ENCODE measurements around the gene MYH7B.

MYH7B gene

DNA sequence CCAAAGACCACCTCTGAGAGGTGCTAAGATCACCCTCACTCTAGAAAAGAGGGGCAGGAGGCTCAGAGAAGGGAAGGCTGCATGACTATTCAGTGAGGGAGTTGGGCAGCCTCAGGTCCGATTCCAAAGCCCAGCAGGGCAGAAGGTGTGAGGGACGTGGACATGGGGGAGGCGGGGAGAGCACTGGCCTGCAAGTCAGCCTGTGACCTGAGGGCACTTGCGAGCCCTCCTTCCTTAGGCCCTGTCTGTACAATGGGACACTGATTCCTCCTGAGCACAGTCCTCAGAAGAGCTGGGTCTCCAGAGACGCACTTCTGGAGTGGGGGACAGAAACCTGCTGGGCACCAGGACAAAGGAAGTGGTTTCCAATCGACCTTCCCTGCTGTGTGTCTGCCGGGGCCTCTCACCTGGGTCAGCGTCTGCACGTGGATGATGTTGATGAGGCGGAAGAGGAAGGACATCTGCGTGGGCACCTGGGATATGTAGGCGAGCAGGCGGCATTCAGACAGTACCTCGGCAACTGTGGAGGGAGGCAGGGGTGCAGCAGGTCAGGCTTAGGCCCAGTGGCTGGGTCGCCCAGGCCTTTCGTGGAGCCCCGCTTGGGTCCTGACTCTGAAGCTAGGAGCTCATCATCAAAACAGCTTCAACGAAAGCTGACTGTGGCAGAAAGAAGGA is 48.5 kb downstream of the MYH7B start:
- DNase-seq (ENCODE audit: low read depth in 3 of 3, low spot score in 1 of 3): no peak

DNA sequence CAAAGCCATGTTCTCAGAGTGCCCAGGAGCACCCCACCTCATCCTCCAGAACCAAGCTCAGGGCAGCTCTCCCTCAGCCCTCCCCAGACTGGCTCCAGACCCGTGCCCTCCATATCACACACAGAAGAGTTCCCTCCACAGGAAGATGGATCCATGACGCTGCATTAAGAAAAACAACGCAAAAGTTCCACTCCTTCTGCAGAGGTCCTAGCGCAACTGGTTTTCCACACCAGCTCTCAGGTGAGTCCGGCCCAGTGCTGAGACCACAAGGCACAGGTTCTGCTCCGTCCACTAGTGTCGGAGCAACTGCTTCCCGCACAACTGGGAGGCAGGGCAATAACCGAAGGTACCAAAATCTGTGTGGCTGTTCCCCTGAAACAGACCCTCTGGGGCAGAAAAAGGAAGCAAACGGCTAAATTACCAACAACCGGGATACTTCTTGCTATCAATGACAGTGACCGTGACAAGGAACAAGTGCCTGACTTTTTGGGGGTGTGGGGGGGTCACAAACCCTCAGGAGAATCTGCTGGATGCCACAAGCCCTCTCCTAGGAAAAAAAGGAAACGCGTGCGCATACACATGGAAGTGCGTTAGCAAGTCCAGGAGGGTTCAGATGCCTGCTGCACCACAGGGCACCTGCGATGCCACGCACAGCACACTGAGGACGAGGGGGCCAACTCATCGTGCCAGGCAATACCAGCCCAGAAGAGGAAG is 49.2 kb downstream of the MYH7B start:
- no peak for DNase-seq (ENCODE audit: low read depth in 3 of 3, low spot score in 1 of 3)
